SH-SY5Y (cell line): ENCODE data around the gene NEURL2.

Experiments used
- GATA2 ChIP-seq: IDR thresholded peaks from 2 replicates; pipeline ENCODE4 v1.6.1; 2011; ENCODE audit warnings: mild to moderate bottlenecking, low read depth, low read length
- GATA3 ChIP-seq: IDR thresholded peaks from 2 replicates; pipeline ENCODE4 v1.6.1; 2011; ENCODE audit warnings: low read depth, mild to moderate bottlenecking, low read length, moderate library complexity

GRCh38 chr20:45851501-45851900, 39.5 kb downstream of the NEURL2 start:
- TF ChIP-seq GATA2 (no peak), GATA3 (no peak)
